K562 (cell line): Measurements from ENCODE around the gene SKAP2. TPM values are rescaled to one million over a fixed set of nuclear protein-coding genes. Genes with fewer than 3 reads are reported as not detected.

Source experiments
- ATAC-seq: fragments of 200-7000 bp; cut with Tn5 transposase; 3 replicates; pipeline ENCODE4 v1.9.1; 2020; ENCODE audit warnings: moderate library complexity
- BruUV-seq: library from RNA; stranded (reverse); fragments of 400-500 nt; replicated peaks from 2 replicates; lab custom pipeline; 2021; lab: Mats Ljungman, UMichigan
- CTCF ChIA-PET: fragments of 300-600 bp; formaldehyde crosslinking; extraction: SDS; loops from one replicate; lab custom pipeline; 2021; ENCODE audit warnings: low intra/inter-chr PET ratio; lab: Yijun Ruan, JAX
- POLR2A ChIA-PET: fragments of 300-600, 350-650 bp; sonication (Branson Sonifier 250); formaldehyde crosslinking; extraction: SDS; loops from one replicate; lab custom pipeline; 2021; ENCODE audit warnings: antibody characterized with exemption, inconsistent platforms; lab: Yijun Ruan, JAX
- DNase-seq, 4 experiments: peaks; one replicate each; pipeline versions ENCODE4 v3.0.0 to v3.0.0-alpha.2; 2011 to 2018; ENCODE audit warnings: low spot score in 3 of 4, mixed read lengths in 3 of 4; ENCODE audit errors: extremely low read depth in 1 of 4
- FAIRE-seq: peaks from 2 replicates; lab custom pipeline; 2011; peaks lifted over from hg19 to GRCh38; lab: Jason Lieb, UNC
- H2AFZ ChIP-seq: 2 replicates; pipeline ENCODE4 v1.6.0; 2011; ENCODE audit warnings: low read depth, low read length, control low read depth, inconsistent platforms
- H3K27ac ChIP-seq: fragments of 200-600 bp; 3 replicates; pipeline ENCODE4 v1.8.0; 2011; ENCODE audit warnings: low read depth, mild to moderate bottlenecking, control low read depth, inconsistent platforms, low read length, moderate library complexity, mixed read lengths; ENCODE audit errors: extremely low read depth
- H3K27me3 ChIP-seq, 2 experiments: fragments of 300-600 bp in 1 of 2; 2 replicates in 1 of 2; 3 replicates in 1 of 2; pipeline versions ENCODE4 v1.6.0 to v1.8.0; 2011; ENCODE audit warnings: inconsistent platforms in 2 of 2, low read length in 2 of 2, mild to moderate bottlenecking in 1 of 2, mixed read lengths in 1 of 2, moderate library complexity in 1 of 2; ENCODE audit not compliant: control insufficient read depth in 2 of 2, insufficient read depth in 2 of 2
- H3K36me3 ChIP-seq: fragments of 300-600 bp; 3 replicates; pipeline ENCODE4 v1.8.0; 2011; ENCODE audit warnings: mild to moderate bottlenecking, low read length, inconsistent platforms; ENCODE audit not compliant: control insufficient read depth, insufficient read depth
- H3K4me1 ChIP-seq, 2 experiments: fragments of 200-600 bp in 1 of 2; replicated peaks in 1 of 2; 2 replicates in 1 of 2; 3 replicates in 1 of 2; pipeline versions ENCODE4 v1.5.1 to v1.8.0; 2011; ENCODE audit warnings: inconsistent platforms in 2 of 2, low read length in 2 of 2, mild to moderate bottlenecking in 1 of 2, mixed read lengths in 1 of 2, moderate library complexity in 1 of 2; ENCODE audit not compliant: control insufficient read depth in 2 of 2, insufficient read depth in 2 of 2
- H3K4me2 ChIP-seq: 2 replicates; pipeline ENCODE4 v1.6.1; 2011; ENCODE audit warnings: low read length, control low read depth, inconsistent platforms, mixed read lengths; ENCODE audit not compliant: insufficient read depth
- H3K4me3 ChIP-seq: fragments of 200-600 bp; sonication (generic), shearing (Covaris generic); 2 replicates; pipeline ENCODE4 v1.5.1; 2016; ENCODE audit warnings: control low read depth, inconsistent platforms
- H3K79me2 ChIP-seq: fragments of 200-600 bp; 3 replicates; pipeline ENCODE4 v1.8.0; 2011; ENCODE audit warnings: low read length, inconsistent platforms; ENCODE audit not compliant: control insufficient read depth, insufficient read depth
- H3K9ac ChIP-seq, 2 experiments: 2 replicates each; pipeline versions ENCODE4 v1.6.0 to v1.6.1; 2011; ENCODE audit warnings: low read depth in 2 of 2, low read length in 2 of 2, control low read depth in 1 of 2, inconsistent platforms in 1 of 2, mild to moderate bottlenecking in 1 of 2, mixed read lengths in 1 of 2; ENCODE audit not compliant: insufficient read depth in 1 of 2
- H3K9me1 ChIP-seq: one replicate; pipeline ENCODE4 v1.6.0; 2011; ENCODE audit warnings: inconsistent platforms, mild to moderate bottlenecking, low read length, moderate library complexity; ENCODE audit not compliant: control insufficient read depth, insufficient read depth
- H3K9me3 ChIP-seq: replicated peaks from 2 replicates; pipeline ENCODE4 v1.5.1; 2011; ENCODE audit warnings: low read depth, low read length, inconsistent platforms; ENCODE audit not compliant: control insufficient read depth, insufficient read depth
- H4K20me1 ChIP-seq: replicated peaks from 2 replicates; pipeline ENCODE4 v1.6.1; 2011; ENCODE audit warnings: low read length, inconsistent platforms, mixed read lengths; ENCODE audit not compliant: control insufficient read depth, insufficient read depth
- AFF4 ChIP-seq: sonication (generic); formaldehyde crosslinking; IDR thresholded peaks from 2 replicates; pipeline ENCODE4 v1.8.0; 2023; ENCODE audit warnings: mild to moderate bottlenecking, missing genetic modification reagents
- BACH1 ChIP-seq: fragments of 200-800 bp; sonication (Bioruptor generic); IDR thresholded peaks from 2 replicates; pipeline ENCODE4 v1.6.1; 2016; ENCODE audit warnings: missing genetic modification characterization, missing compliant biosample characterization
- HBP1 ChIP-seq: fragments of 450-650 bp; formaldehyde crosslinking; IDR thresholded peaks from 2 replicates; pipeline ENCODE4 v1.4.0; 2022; ENCODE audit warnings: missing genetic modification characterization
- HDAC2 ChIP-seq: fragments of 450-650 bp; IDR thresholded peaks from 2 replicates; pipeline ENCODE4 v1.6.1; 2016; ENCODE audit warnings: mild to moderate bottlenecking
- MITF ChIP-seq: IDR thresholded peaks from 2 replicates; pipeline ENCODE4 v1.6.1; 2014; ENCODE audit warnings: antibody characterized with exemption
- NCOA1 ChIP-seq: fragments of 450-650 bp; IDR thresholded peaks from 2 replicates; pipeline ENCODE4 v1.6.1; 2016; ENCODE audit warnings: low read depth
- USF2 ChIP-seq: sonication (generic); formaldehyde crosslinking; IDR thresholded peaks from 2 replicates; pipeline ENCODE4 v1.5.0; 2020; ENCODE audit warnings: missing genetic modification reagents
- ZHX1 ChIP-seq: fragments of 150-350 bp; conservative IDR thresholded peaks from 2 replicates; pipeline ENCODE4 v1.6.1; 2014; ENCODE audit warnings: low read length
- WGBS: fragments of 100-300 bp; shearing (Covaris generic); methylation state at CpG from one replicate; pipeline ENCODE4 v1.1.6; 2016; ENCODE audit warnings: low coverage, mixed read lengths; ENCODE audit not compliant: insufficient coverage; ENCODE audit errors: missing lambda C conversion rate; 5-methylcytosine and 5-hydroxymethylcytosine counted together
- in situ Hi-C: fragments of 300-500 bp; cut with MboI; formaldehyde crosslinking; loops from 4 replicates; pipeline ENCODE4 v1.15.0; 2018; ENCODE audit warnings: inconsistent platforms, mixed read lengths
- intact Hi-C: fragments of 100-400 bp; cut with micrococcal nuclease; formaldehyde crosslinking; loops from 2 replicates; pipeline ENCODE4 v1.14.2; 2022
- polyA plus RNA-seq, 8 experiments: library from polyadenylated mRNA; depleted of rRNA in 4 of 8; stranded (reverse) in 5 of 8; unstranded in 3 of 8; fragments of >200 nt; fragmentation: Nextera tagmentation in 2 of 8; fragmentation: Illumina TruSeq in 1 of 8; extraction: Ambion mirVana in 2 of 8; extraction: Trizol in 1 of 8; gene quantifications; 2 replicates each; pipeline versions ENCODE4 v1.2.1 to v1.2.3, GENCODE V29; 2011 to 2014; ENCODE audit warnings: inconsistent platforms in 1 of 8, missing spikeins in 1 of 8
- total RNA-seq, 7 experiments: library from RNA; depleted of rRNA in 6 of 7; stranded (reverse); fragments of >200 nt in 6 of 7; fragmentation: Illumina TruSeq in 2 of 7; extraction: Trizol in 2 of 7; gene quantifications; 2 replicates each; pipeline versions ENCODE4 v1.2.1 to v1.2.3, GENCODE V29; 2011 to 2021; ENCODE audit warnings: low replicate concordance in 1 of 7

The SKAP2 gene
- total and polyA plus RNA-seq, 9 of the 15 experiments (the other 6 are each of a cell fraction or from before 2014, with no cell fraction given) = 4.2 to 11.7 (median 8.3) TPM

DNA sequence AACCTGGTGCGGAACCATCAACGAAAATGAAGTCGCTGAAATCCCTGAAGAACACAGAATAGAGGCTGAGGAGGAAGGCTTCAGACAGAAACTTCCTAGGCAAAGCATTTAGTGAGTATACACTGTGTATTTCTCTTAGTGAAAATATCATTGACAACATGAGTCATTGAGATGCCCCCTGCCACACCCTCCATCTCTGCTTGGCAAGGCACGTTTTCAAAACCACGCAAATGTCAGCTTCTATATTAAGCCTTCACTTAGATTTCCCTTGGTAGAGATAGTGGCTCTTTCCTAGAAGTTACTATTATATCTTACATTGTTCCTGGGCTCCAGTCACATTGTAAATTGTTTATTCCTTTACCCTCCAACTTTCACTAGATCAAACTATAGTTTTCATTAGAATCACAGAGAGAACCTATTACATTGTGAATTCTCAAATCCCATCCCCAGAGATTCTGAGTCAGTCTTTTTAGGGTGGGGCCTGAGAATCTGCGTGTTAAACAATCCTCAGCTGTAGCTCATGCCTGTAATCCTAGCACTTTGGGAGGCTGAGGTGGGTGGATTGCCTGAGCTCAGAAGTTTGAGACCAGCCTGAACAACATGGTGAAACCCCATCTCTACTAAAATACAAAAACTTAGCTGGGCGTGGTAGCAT is 4.6 kb upstream of the SKAP2 start:
- WGBS = 8% methylated on average over 7 of the region's 7 CpGs
- TF ChIP-seq MITF (no peak), HDAC2 (no peak), USF2 (no peak), HBP1 (CRISPR knock-in tag) (no peak), ZHX1 (no peak), BACH1 (tag) (no peak), AFF4 (CRISPR knock-in tag) (no peak), NCOA1 (no peak)

More for the DNA sequence above, 4.6 kb upstream of the SKAP2 start:
- Histone ChIP-seq H4K20me1 (no peaks in the 10 kb centered on the region), H3K9me1 (no peaks in the 10 kb centered on the region), H3K4me2 (no peak overlapping the region), H3K27ac (no peak overlapping the region), H3K79me2 (no peaks in the 10 kb centered on the region), H3K36me3 (no peaks in the 10 kb centered on the region), H3K4me1 (peaks cover 0 to 6% of the 10 kb centered on the region in 2 experiments; a peak in 1 of 5 replicates), H3K9ac (no peak overlapping the region), H3K4me3 (no peak overlapping the region), H3K27me3 (peaks cover 8% of the 10 kb centered on the region in 2 experiments; a peak in 4 of 5 replicates), H3K9me3 (no peaks in the 10 kb centered on the region), H2AFZ (no peak overlapping the region)
- CTCF ChIA-PET = no interaction called here
- POLR2A ChIA-PET = interaction anchor here (1.2 kb wide), 1 partner anchor 19 kb away, joined by 4 read pairs; no protein-coding TSS in a partner anchor
- intact Hi-C loops (no loop called here), in situ Hi-C loops (no loop called here)
- FAIRE-seq (no peak), ATAC-seq (no peak), DNase-seq (no peak)
- no TSS peak for BruUV-seq
